ENCODE results near the gene ARMC9. TPM values are rescaled to one million over a fixed set of nuclear protein-coding genes. Genes with fewer than 3 reads are reported as not detected.

ARMC9 gene
- total and polyA plus RNA-seq, 2 of the 13 experiments (the other 11 are each of a cell fraction or from before 2014, with no cell fraction given) = 9.1 to 12.8 TPM

DNA sequence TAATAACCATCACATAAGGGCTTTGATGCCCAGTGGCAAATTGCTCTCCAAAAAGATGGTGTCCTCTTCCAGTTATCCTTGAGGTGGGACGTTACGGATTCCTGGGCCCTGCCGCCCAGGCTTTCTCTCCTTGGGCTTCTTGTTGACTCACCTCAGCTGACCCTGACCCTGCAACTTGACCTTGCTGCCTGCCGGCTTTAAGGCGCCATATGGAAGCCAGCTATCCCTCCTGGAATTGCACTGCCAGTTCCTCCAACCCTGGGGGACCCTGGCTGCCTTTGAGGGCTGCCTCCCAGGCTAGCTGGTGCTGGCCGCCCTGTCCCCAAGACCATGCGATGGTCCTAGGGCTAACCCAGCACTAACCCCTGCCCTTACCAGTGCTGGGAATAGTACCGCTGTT is 168.7 kb downstream of the ARMC9 start:
- ChIA-PET CTCF (ENCODE audit: low intra/inter-chr PET ratio, low total read pairs) (no interaction called here), POLR2A (no interaction called here)
- H3K4me1 ChIP-seq (ENCODE audit: insufficient read depth, low read length) = peaks cover 18% of the 10 kb centered on the region
- TF ChIP-seq MXI1 (IDR thresholded peaks at IDR 0.05; ENCODE audit: borderline replicate concordance, low read depth, low read length) = no peak
- no peak for TF ChIP-seq ZNF234 (CRISPR knock-in tag; conservative IDR thresholded peaks at IDR 0.05)
- no peak for TF ChIP-seq ZNF552 (CRISPR knock-in tag; IDR thresholded peaks at IDR 0.05; ENCODE audit: borderline replicate concordance)
- no peak for TF ChIP-seq ZFYVE20 (CRISPR knock-in tag; IDR thresholded peaks at IDR 0.05; ENCODE audit: borderline replicate concordance, low read depth)
- TF ChIP-seq CAMTA2 (CRISPR knock-in tag; IDR thresholded peaks at IDR 0.05; ENCODE audit: borderline replicate concordance) = no peak
- TF ChIP-seq, protein P1, sequence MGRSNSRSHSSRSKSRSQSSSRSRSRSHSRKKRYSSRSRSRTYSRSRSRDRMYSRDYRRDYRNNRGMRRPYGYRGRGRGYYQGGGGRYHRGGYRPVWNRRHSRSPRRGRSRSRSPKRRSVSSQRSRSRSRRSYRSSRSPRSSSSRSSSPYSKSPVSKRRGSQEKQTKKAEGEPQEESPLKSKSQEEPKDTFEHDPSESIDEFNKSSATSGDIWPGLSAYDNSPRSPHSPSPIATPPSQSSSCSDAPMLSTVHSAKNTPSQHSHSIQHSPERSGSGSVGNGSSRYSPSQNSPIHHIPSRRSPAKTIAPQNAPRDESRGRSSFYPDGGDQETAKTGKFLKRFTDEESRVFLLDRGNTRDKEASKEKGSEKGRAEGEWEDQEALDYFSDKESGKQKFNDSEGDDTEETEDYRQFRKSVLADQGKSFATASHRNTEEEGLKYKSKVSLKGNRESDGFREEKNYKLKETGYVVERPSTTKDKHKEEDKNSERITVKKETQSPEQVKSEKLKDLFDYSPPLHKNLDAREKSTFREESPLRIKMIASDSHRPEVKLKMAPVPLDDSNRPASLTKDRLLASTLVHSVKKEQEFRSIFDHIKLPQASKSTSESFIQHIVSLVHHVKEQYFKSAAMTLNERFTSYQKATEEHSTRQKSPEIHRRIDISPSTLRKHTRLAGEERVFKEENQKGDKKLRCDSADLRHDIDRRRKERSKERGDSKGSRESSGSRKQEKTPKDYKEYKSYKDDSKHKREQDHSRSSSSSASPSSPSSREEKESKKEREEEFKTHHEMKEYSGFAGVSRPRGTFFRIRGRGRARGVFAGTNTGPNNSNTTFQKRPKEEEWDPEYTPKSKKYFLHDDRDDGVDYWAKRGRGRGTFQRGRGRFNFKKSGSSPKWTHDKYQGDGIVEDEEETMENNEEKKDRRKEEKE (IDR thresholded peaks at IDR 0.05) = no peak
- no peak for TF ChIP-seq EEA1 (CRISPR knock-in tag; IDR thresholded peaks at IDR 0.05; ENCODE audit: borderline replicate concordance)
- TF ChIP-seq, protein P2, sequence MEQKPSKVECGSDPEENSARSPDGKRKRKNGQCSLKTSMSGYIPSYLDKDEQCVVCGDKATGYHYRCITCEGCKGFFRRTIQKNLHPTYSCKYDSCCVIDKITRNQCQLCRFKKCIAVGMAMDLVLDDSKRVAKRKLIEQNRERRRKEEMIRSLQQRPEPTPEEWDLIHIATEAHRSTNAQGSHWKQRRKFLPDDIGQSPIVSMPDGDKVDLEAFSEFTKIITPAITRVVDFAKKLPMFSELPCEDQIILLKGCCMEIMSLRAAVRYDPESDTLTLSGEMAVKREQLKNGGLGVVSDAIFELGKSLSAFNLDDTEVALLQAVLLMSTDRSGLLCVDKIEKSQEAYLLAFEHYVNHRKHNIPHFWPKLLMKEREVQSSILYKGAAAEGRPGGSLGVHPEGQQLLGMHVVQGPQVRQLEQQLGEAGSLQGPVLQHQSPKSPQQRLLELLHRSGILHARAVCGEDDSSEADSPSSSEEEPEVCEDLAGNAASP (CRISPR knock-in tag; IDR thresholded peaks at IDR 0.05; ENCODE audit: borderline replicate concordance) = 0 out of 2 replicates have a peak, but pooled peaks have one; percentile 16
- TF ChIP-seq HNRNPL (IDR thresholded peaks at IDR 0.05; ENCODE audit: low read depth, low read length) = no peak
- TF ChIP-seq FLYWCH1 (CRISPR knock-in tag; IDR thresholded peaks at IDR 0.05) = no peak
- TF ChIP-seq KMT2B (CRISPR knock-in tag; IDR thresholded peaks at IDR 0.05) = no peak
- TF ChIP-seq NR2F6 (IDR thresholded peaks at IDR 0.05) = peak; percentile 27; the same call in 1 of the 2 replicates
- TF ChIP-seq NR2F6 (CRISPR knock-in tag; IDR thresholded peaks at IDR 0.05) = no peak
- TF ChIP-seq MBD4 (IDR thresholded peaks at IDR 0.05; ENCODE audit: borderline replicate concordance, low read length) = no peak
- TF ChIP-seq ZNF121 (CRISPR knock-in tag; IDR thresholded peaks at IDR 0.05) = no peak
- TF ChIP-seq MATR3 (CRISPR knock-in tag; IDR thresholded peaks at IDR 0.05) = no peak
- 0 out of 4 replicates have a peak, but pooled peaks of 1 of the 2 experiments have one; percentile 21 for TF ChIP-seq NR2F1 (CRISPR knock-in tag; IDR thresholded peaks at IDR 0.05)
- TF ChIP-seq ZNF44 (CRISPR knock-in tag; IDR thresholded peaks at IDR 0.05) = no peak
- no peak for TF ChIP-seq ZNF343 (CRISPR knock-in tag; IDR thresholded peaks at IDR 0.05)
- peak; percentile 58 for TF ChIP-seq ZBTB33 (CRISPR knock-in tag; IDR thresholded peaks at IDR 0.05)
- no peak for TF ChIP-seq ZFP36L1 (CRISPR knock-in tag; IDR thresholded peaks at IDR 0.05)
- no peak for TF ChIP-seq JUNB (CRISPR knock-in tag; IDR thresholded peaks at IDR 0.05; ENCODE audit: borderline replicate concordance)

More for the DNA sequence above, 168.7 kb downstream of the ARMC9 start:
- BruUV-seq (replicated peaks) = no TSS peak
- intact Hi-C loops (cut with micrococcal nuclease; ENCODE audit: unreplicated experiment) = no loop called here
- ATAC-seq (no peak), DNase-seq (ENCODE audit: low spot score) (no peak), FAIRE-seq (no peak)
- no peak overlapping the region for H3K27ac ChIP-seq (ENCODE audit: extremely low read length, insufficient read depth, low read length)
- H3K79me2 ChIP-seq (ENCODE audit: insufficient read depth, low read length) = no peaks in the 10 kb centered on the region
- no peak overlapping the region for H2AFZ ChIP-seq (ENCODE audit: low read length)
- 83% methylated on average over 8 of the region's 8 CpGs for WGBS (ENCODE audit: low lambda C conversion rate)
- H3K9ac ChIP-seq (ENCODE audit: insufficient read depth, low read depth, low read length) = no peak overlapping the region
- no peak overlapping the region for H3K4me2 ChIP-seq (ENCODE audit: low read depth, low read length)
- no peak overlapping the region for H3K4me3 ChIP-seq (replicated peaks in 1 of 3; ENCODE audit: insufficient read depth in 1 of 3, low read depth in 2 of 3, low read length in 3 of 3)
- no peaks in the 10 kb centered on the region for H4K20me1 ChIP-seq (ENCODE audit: insufficient read depth, low read length)
- no peaks in the 10 kb centered on the region for H3K9me3 ChIP-seq (ENCODE audit: low read length)
- in situ Hi-C loops (cut with HindIII; ENCODE audit: extremely low pct_ligation_motif_present, low pct_unique_long_range_greater_than_20kb) = no loop called here
- H3K27me3 ChIP-seq (ENCODE audit: control insufficient read depth in 1 of 2, insufficient read depth in 2 of 2, low read length in 2 of 2) = no peaks in the 10 kb centered on the region
- no peaks in the 10 kb centered on the region; a peak in 1 of 5 replicates for H3K36me3 ChIP-seq (replicated peaks in 1 of 2; ENCODE audit: control insufficient read depth in 1 of 2, insufficient read depth in 2 of 2, low read length in 2 of 2)

Data from HepG2 (cell line).